Retinal pigment epithelial cell (primary cell): Measurements from ENCODE around the gene KIAA0232.

Experiments
- DNase-seq: peaks from one replicate; pipeline ENCODE4 v3.0.0-alpha.2; 2010; ENCODE audit warnings: low read depth
- H3K4me3 ChIP-seq: 2 replicates; pipeline ENCODE4 v1.5.1; 2011; ENCODE audit warnings: mild to moderate bottlenecking, low read length, control low read depth, moderate library complexity
- CTCF ChIP-seq: conservative IDR thresholded peaks from 2 replicates; pipeline ENCODE4 v1.5.1; 2011; ENCODE audit warnings: low read depth, low read length, control low read depth, inconsistent platforms

KIAA0232 gene

GRCh38 chr4:6777636-6778281, 4.8 kb upstream of the KIAA0232 start:
- TF ChIP-seq CTCF = no peak
- no peak for DNase-seq
- H3K4me3 ChIP-seq = no peak overlapping the region

- no peak for TF ChIP-seq CTCF
- DNase-seq = no peak
Observed at GRCh38 chr4:6778435-6778834, 4.1 kb upstream of the KIAA0232 start.

GRCh38 chr4:6779667-6780565, 2.6 kb upstream of the KIAA0232 start:
- no peak overlapping the region for H3K4me3 ChIP-seq
- peak; percentile 21 for TF ChIP-seq CTCF
- DNase-seq = no peak

More at GRCh38 chr4:6778435-6778834, 4.1 kb upstream of the KIAA0232 start:
- no peak overlapping the region for H3K4me3 ChIP-seq

GRCh38 chr4:6781113-6781512, 1.4 kb upstream of the KIAA0232 start:
- no peak for DNase-seq
- H3K4me3 ChIP-seq = no peak overlapping the region
- TF ChIP-seq CTCF = no peak

GRCh38 chr4:6781561-6781960, 966 bp upstream of the KIAA0232 start:
- DNase-seq = no peak
- peak overlapping the region; percentile 63 for H3K4me3 ChIP-seq
- no peak for TF ChIP-seq CTCF

GRCh38 chr4:6782846-6783110, 251 bp downstream of the KIAA0232 start:
- no peak for TF ChIP-seq CTCF
- H3K4me3 ChIP-seq = peak overlapping the region; percentile 82
- DNase-seq = no peak
